ENCODE measurements around the gene TUBGCP2. TPM values are rescaled to one million over a fixed set of nuclear protein-coding genes. Genes with fewer than 3 reads are reported as not detected.

Gene TUBGCP2
- total RNA-seq, 1 experiment from 2014 or later = 35.4 TPM

DNA sequence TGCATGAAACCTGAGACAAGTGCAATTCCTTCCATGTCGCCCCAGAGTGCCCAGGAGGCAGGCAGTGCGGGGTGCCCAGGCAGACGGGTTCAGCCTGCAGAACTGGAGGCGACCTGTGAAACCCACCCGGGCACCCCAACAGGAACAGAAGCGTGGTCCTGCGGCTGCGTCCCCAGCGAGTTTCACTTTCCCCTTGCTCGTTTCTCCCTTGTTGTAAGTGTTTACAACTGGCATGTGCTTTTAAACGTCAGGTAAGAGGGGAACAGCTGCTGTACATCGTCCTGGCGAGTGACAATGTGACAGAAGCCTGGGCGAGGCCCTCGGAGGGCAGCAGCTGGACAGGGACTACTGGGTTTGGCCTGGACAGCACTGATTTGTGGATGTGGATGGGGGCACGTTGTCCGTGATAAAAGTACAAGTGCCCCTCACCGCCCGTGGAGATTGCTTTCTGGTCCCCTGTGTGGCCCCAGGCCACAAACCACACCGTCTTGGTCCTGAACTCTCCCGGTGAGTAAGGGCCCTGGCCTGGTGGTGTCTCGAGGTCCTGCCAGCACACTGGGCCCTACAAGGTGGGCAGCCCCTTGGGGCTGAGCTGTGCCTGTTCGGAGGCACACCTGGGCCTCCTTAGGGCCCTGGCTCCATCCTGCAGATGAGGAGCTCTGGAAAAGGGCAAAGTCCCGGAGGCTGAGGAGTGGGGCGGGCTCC lies 67.0 kb downstream of the TUBGCP2 start:
- Histone ChIP-seq H3K4me2 (ENCODE audit: low read length) (no peak overlapping the region), H3K36me3 (ENCODE audit: control insufficient read depth in 1 of 2, insufficient read depth in 2 of 2, low read length in 2 of 2) (no peaks in the 10 kb centered on the region), H3K4me1 (ENCODE audit: control insufficient read depth in 1 of 2, insufficient read depth in 2 of 2, low read length in 2 of 2) (peaks cover 0 to 9% of the 10 kb centered on the region in 2 experiments; a peak in 1 of 4 replicates), H2AFZ (ENCODE audit: low read depth, low read length, poor library complexity, severe bottlenecking) (no peak overlapping the region), H4K20me1 (ENCODE audit: insufficient read depth) (no peaks in the 10 kb centered on the region), H3K9me2 (ENCODE audit: insufficient read depth) (no peaks in the 10 kb centered on the region), H3K79me2 (ENCODE audit: insufficient read depth, low read length) (no peaks in the 10 kb centered on the region), H3K9ac (ENCODE audit: low read length) (no peak overlapping the region), H3K9me3 (ENCODE audit: control insufficient read depth in 1 of 2, insufficient read depth in 1 of 2, low read depth in 1 of 2, low read length in 2 of 2) (no peaks in the 10 kb centered on the region), H3K27ac (ENCODE audit: low read depth, low read length) (no peak overlapping the region), H3K27me3 (ENCODE audit: insufficient read depth, low read length) (no peaks in the 10 kb centered on the region), H3K4me3 (replicated peaks in 1 of 2; ENCODE audit: low read depth in 1 of 2, low read length in 2 of 2) (no peak overlapping the region)
- no peak for TF ChIP-seq FOSL1 (IDR thresholded peaks at IDR 0.05; ENCODE audit: low read depth)
- no peak for TF ChIP-seq EZH2 (IDR thresholded peaks at IDR 0.05)
- no peak for TF ChIP-seq EZH2phosphoT487 (IDR thresholded peaks at IDR 0.05; ENCODE audit: borderline replicate concordance)
- ChIA-PET CTCF (no interaction called here), POLR2A (no interaction called here), RAD21 (ENCODE audit: low non-redundant PET in 1 of 2, low total read pairs in 2 of 2, uncharacterized antibody in 2 of 2, unreplicated experiment in 2 of 2) (no interaction called here)
- BruUV-seq (replicated peaks) = no TSS peak
- no peak for ATAC-seq
- intact Hi-C loops (cut with micrococcal nuclease) = no loop called here
- DNase-seq (ENCODE audit: low read depth, low spot score) = no peak

DNA sequence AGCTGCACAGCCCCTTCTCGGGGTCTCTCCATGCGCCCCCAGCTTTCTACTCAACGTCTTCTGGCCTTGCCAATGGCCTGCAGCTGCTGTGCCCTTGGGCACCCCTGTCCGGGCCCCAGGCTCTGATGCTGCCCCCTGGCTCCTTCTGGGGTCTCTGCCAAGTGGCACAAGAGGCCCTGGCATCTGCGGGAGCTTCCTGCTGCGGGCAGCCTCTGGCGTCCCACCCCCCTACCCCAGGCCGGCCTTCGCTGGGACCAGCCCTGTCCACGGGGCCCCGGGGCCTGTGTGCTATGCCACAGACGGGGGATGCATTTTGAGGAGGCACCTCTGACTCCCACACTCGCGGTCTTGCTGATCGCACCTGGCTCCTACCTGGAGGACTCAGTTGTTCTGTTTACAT lies 68.7 kb downstream of the TUBGCP2 start:
- H3K4me1 ChIP-seq (ENCODE audit: control insufficient read depth in 1 of 2, insufficient read depth in 2 of 2, low read length in 2 of 2) = no peaks in the 10 kb centered on the region

More for the DNA sequence above, 68.7 kb downstream of the TUBGCP2 start:
- ChIA-PET CTCF (no interaction called here), RAD21 (ENCODE audit: low non-redundant PET in 1 of 2, low total read pairs in 2 of 2, uncharacterized antibody in 2 of 2, unreplicated experiment in 2 of 2) (no interaction called here), POLR2A (no interaction called here)
- Histone ChIP-seq H3K9me3 (ENCODE audit: control insufficient read depth in 1 of 2, insufficient read depth in 1 of 2, low read depth in 1 of 2, low read length in 2 of 2) (no peaks in the 10 kb centered on the region), H3K27me3 (ENCODE audit: insufficient read depth, low read length) (no peaks in the 10 kb centered on the region), H2AFZ (ENCODE audit: low read depth, low read length, poor library complexity, severe bottlenecking) (no peak overlapping the region), H4K20me1 (ENCODE audit: insufficient read depth) (no peaks in the 10 kb centered on the region), H3K9me2 (ENCODE audit: insufficient read depth) (no peaks in the 10 kb centered on the region), H3K4me2 (ENCODE audit: low read length) (no peak overlapping the region), H3K27ac (ENCODE audit: low read depth, low read length) (no peak overlapping the region), H3K79me2 (ENCODE audit: insufficient read depth, low read length) (no peaks in the 10 kb centered on the region), H3K9ac (ENCODE audit: low read length) (no peak overlapping the region), H3K4me3 (replicated peaks in 1 of 2; ENCODE audit: low read depth in 1 of 2, low read length in 2 of 2) (no peak overlapping the region), H3K36me3 (ENCODE audit: control insufficient read depth in 1 of 2, insufficient read depth in 2 of 2, low read length in 2 of 2) (no peaks in the 10 kb centered on the region)
- no TSS peak for BruUV-seq (replicated peaks)
- DNase-seq (ENCODE audit: low read depth, low spot score) (no peak), ATAC-seq (no peak)
- TF ChIP-seq CBX3 (IDR thresholded peaks at IDR 0.05; ENCODE audit: low read depth) (no peak), ELF1 (IDR thresholded peaks at IDR 0.05; ENCODE audit: borderline replicate concordance, low read depth) (no peak), EZH2phosphoT487 (IDR thresholded peaks at IDR 0.05; ENCODE audit: borderline replicate concordance) (no peak), TCF7L2 (IDR thresholded peaks at IDR 0.05; ENCODE audit: borderline replicate concordance, extremely low read depth, insufficient read depth, insufficient read length) (no peak), CEBPB (IDR thresholded peaks at IDR 0.05; ENCODE audit: low read depth) (no peak), MAX (IDR thresholded peaks at IDR 0.05) (no peak), SRF (IDR thresholded peaks at IDR 0.05; ENCODE audit: low read depth) (no peak), ZNF274 (IDR thresholded peaks at IDR 0.05; ENCODE audit: low read depth, low read length) (no peak), ZFX (IDR thresholded peaks at IDR 0.05) (no peak), EZH2 (IDR thresholded peaks at IDR 0.05) (no peak), SP1 (IDR thresholded peaks at IDR 0.05; ENCODE audit: low read depth) (no peak), YY1 (IDR thresholded peaks at IDR 0.05; ENCODE audit: extremely low read depth, insufficient replicate concordance, low read depth, low read length) (no peak), POLR2AphosphoS5 (IDR thresholded peaks at IDR 0.05; ENCODE audit: low read depth, low read length) (no peak), JUND (IDR thresholded peaks at IDR 0.05) (no peak), POLR2A (IDR thresholded peaks at IDR 0.05; ENCODE audit: borderline replicate concordance, extremely low read depth, insufficient read depth, insufficient read length) (no peak), CTCF (IDR thresholded peaks at IDR 0.05 in 2 of 3, conservative IDR thresholded peaks at IDR 0.05 in 1 of 3; ENCODE audit: borderline replicate concordance in 1 of 3, insufficient read depth in 1 of 3, low read depth in 2 of 3, low read length in 2 of 3) (no peak)
- TF ChIP-seq, protein P1, sequence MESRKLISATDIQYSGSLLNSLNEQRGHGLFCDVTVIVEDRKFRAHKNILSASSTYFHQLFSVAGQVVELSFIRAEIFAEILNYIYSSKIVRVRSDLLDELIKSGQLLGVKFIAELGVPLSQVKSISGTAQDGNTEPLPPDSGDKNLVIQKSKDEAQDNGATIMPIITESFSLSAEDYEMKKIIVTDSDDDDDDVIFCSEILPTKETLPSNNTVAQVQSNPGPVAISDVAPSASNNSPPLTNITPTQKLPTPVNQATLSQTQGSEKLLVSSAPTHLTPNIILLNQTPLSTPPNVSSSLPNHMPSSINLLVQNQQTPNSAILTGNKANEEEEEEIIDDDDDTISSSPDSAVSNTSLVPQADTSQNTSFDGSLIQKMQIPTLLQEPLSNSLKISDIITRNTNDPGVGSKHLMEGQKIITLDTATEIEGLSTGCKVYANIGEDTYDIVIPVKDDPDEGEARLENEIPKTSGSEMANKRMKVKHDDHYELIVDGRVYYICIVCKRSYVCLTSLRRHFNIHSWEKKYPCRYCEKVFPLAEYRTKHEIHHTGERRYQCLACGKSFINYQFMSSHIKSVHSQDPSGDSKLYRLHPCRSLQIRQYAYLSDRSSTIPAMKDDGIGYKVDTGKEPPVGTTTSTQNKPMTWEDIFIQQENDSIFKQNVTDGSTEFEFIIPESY (IDR thresholded peaks at IDR 0.05; ENCODE audit: extremely low read depth, insufficient replicate concordance, low read length) = no peak
- intact Hi-C loops (cut with micrococcal nuclease) = no loop called here
